GM12801 (cell line): ENCODE measurements around the gene LRP1.

Experiments
- CTCF ChIP-seq: IDR thresholded peaks from one replicate; pipeline ENCODE4 v1.5.1; 2011; ENCODE audit warnings: control low read depth; ENCODE audit not compliant: insufficient read length; ENCODE audit errors: extremely low read depth

LRP1 gene

GRCh38 chr12:57092529-57092862 lies 35.8 kb upstream of the LRP1 start:
- no peak for TF ChIP-seq CTCF

GRCh38 chr12:57092876-57093414 lies 35.3 kb upstream of the LRP1 start:
- TF ChIP-seq CTCF: no peak

GRCh38 chr12:57093415-57094207 lies 34.7 kb upstream of the LRP1 start:
- TF ChIP-seq CTCF: no peak

GRCh38 chr12:57094208-57095160 lies 33.8 kb upstream of the LRP1 start:
- no peak for TF ChIP-seq CTCF

GRCh38 chr12:57095440-57095839 lies 32.8 kb upstream of the LRP1 start:
- no peak for TF ChIP-seq CTCF

GRCh38 chr12:57096099-57096572 lies 32.1 kb upstream of the LRP1 start:
- no peak for TF ChIP-seq CTCF

- TF ChIP-seq CTCF: no peak
Measured at GRCh38 chr12:57096748-57097553, 31.3 kb upstream of the LRP1 start.
